Liver (tissue), 9 donors: Measurements from ENCODE around the gene DRAXIN. TPM values are rescaled to one million over a fixed set of nuclear protein-coding genes. Genes with fewer than 3 reads are reported as not detected.

Experiments used
- DNase-seq: peaks from one replicate; pipeline ENCODE4 v3.0.0-alpha.2; 2017; ENCODE audit warnings: low spot score
- H3K27ac ChIP-seq, 2 donors: one replicate each; pipeline ENCODE4 v1.7.0; 2013; ENCODE audit warnings: inconsistent platforms in 2 of 2, low read length in 2 of 2, control low read depth in 1 of 2, low read depth in 1 of 2, mild to moderate bottlenecking in 1 of 2
- H3K27me3 ChIP-seq, 4 donors: one replicate each; pipeline versions ENCODE4 v1.6.1 to v1.7.0; 2013; ENCODE audit warnings: low read length in 3 of 4, inconsistent platforms in 1 of 4, mild to moderate bottlenecking in 1 of 4, moderate library complexity in 1 of 4; ENCODE audit not compliant: control insufficient read depth in 4 of 4, insufficient read depth in 4 of 4
- H3K36me3 ChIP-seq, 4 donors: one replicate each; pipeline versions ENCODE4 v1.6.1 to v1.7.0; 2013; ENCODE audit warnings: low read length in 3 of 4, mild to moderate bottlenecking in 3 of 4, low read depth in 1 of 4, moderate library complexity in 1 of 4; ENCODE audit not compliant: control insufficient read depth in 4 of 4, insufficient read depth in 3 of 4
- H3K4me1 ChIP-seq, 4 donors: one replicate each; pipeline versions ENCODE4 v1.6.1 to v1.7.0; 2013; ENCODE audit warnings: low read length in 3 of 4, mild to moderate bottlenecking in 3 of 4, moderate library complexity in 1 of 4; ENCODE audit not compliant: control insufficient read depth in 4 of 4, insufficient read depth in 4 of 4
- H3K4me3 ChIP-seq, 3 donors: one replicate each; pipeline versions ENCODE4 v1.6.1 to v1.7.0; 2013; ENCODE audit warnings: low read length in 3 of 3, control low read depth in 1 of 3, low read depth in 1 of 3, mild to moderate bottlenecking in 1 of 3
- H3K9ac ChIP-seq, 2 donors: one replicate each; pipeline ENCODE4 v1.7.0; 2013; ENCODE audit warnings: low read length in 2 of 2, mild to moderate bottlenecking in 2 of 2, moderate library complexity in 2 of 2, control low read depth in 1 of 2, low read depth in 1 of 2
- H3K9me3 ChIP-seq, 4 donors: one replicate each; pipeline versions ENCODE4 v1.6.1 to v1.7.0; 2013; ENCODE audit warnings: low read length in 3 of 4; ENCODE audit not compliant: control insufficient read depth in 4 of 4
- ATF3 ChIP-seq: IDR thresholded peaks from 2 replicates; pipeline ENCODE4 v1.6.1; 2016; ENCODE audit warnings: antibody characterized with exemption
- EGR1 ChIP-seq, 2 donors: IDR thresholded peaks; 2 replicates each; pipeline ENCODE4 v1.6.1; 2016 to 2018; ENCODE audit warnings: antibody characterized with exemption in 2 of 2, low read depth in 2 of 2
- FOXA1 ChIP-seq: IDR thresholded peaks from 2 replicates; pipeline ENCODE4 v1.6.1; 2016; ENCODE audit warnings: antibody characterized with exemption
- GABPA ChIP-seq, 2 donors: IDR thresholded peaks in 1 of 2; conservative IDR thresholded peaks in 1 of 2; 2 replicates each; pipeline ENCODE4 v1.6.1; 2016; ENCODE audit warnings: antibody characterized with exemption in 2 of 2, mild to moderate bottlenecking in 1 of 2, moderate library complexity in 1 of 2
- HNF4A ChIP-seq, 2 donors: conservative IDR thresholded peaks; 2 replicates each; pipeline ENCODE4 v1.6.1; 2016; ENCODE audit warnings: antibody characterized with exemption in 2 of 2, mild to moderate bottlenecking in 2 of 2
- RAD21 ChIP-seq, 2 donors: IDR thresholded peaks; 2 replicates each; pipeline ENCODE4 v1.6.1; 2016; ENCODE audit warnings: antibody characterized with exemption in 2 of 2, mild to moderate bottlenecking in 2 of 2
- RXRA ChIP-seq, 2 donors: IDR thresholded peaks; 2 replicates each; pipeline ENCODE4 v1.6.1; 2017 to 2018; ENCODE audit warnings: antibody characterized with exemption in 2 of 2, mild to moderate bottlenecking in 1 of 2
- SP1 ChIP-seq: IDR thresholded peaks from 2 replicates; pipeline ENCODE4 v1.6.1; 2018; ENCODE audit warnings: antibody characterized with exemption, mild to moderate bottlenecking
- TAF1 ChIP-seq: conservative IDR thresholded peaks from 2 replicates; pipeline ENCODE4 v1.6.1; 2016; ENCODE audit warnings: antibody characterized with exemption, mild to moderate bottlenecking
- WGBS: extraction: QIAGEN DNeasy Blood & Tissue Kit; methylation state at CpG from one replicate; pipeline ENCODE4 v1.1.7; 2013; 5-methylcytosine and 5-hydroxymethylcytosine counted together
- polyA plus RNA-seq, 2 donors: library from polyadenylated mRNA; stranded (reverse) in 1 of 2; unstranded in 1 of 2; fragments of 200-250 nt in 1 of 2; fragments of >200 nt in 1 of 2; fragmentation: Nextera tagmentation in 1 of 2; extraction: Ambion mirVana in 1 of 2; gene quantifications; one replicate each; pipeline versions ENCODE4 v1.2.1 to v1.2.3, GENCODE V29; 2013 to 2015
- total RNA-seq, 2 donors: library from RNA; depleted of rRNA; stranded (reverse); fragments of >200 nt; gene quantifications; one replicate each; pipeline ENCODE4 v1.2.3, GENCODE V29; 2014
- TF ChIP-seq, protein P1 (sequence below): IDR thresholded peaks from 2 replicates; pipeline ENCODE4 v1.6.1; 2016; ENCODE audit warnings: antibody characterized with exemption
- TF ChIP-seq, protein P2 (sequence below): IDR thresholded peaks from 2 replicates; pipeline ENCODE4 v1.6.1; 2016; ENCODE audit warnings: antibody characterized with exemption
- TF ChIP-seq, protein P3 (sequence below): fragments of 150-350 bp; IDR thresholded peaks from 2 replicates; pipeline ENCODE4 v1.5.1; 2017; ENCODE audit warnings: improper control_type of control experiment, low read depth, low read length; ENCODE audit not compliant: missing input control
- donor health status: healthy.
- donor health status: healthy.
- donor health status: healthy.
- donor health status: healthy.
- donor health status: healthy.

Gene DRAXIN
- total and polyA plus RNA-seq, 4 donors = under 0.01 to 0.01 TPM; not detected in 2

- WGBS = 77% methylated on average over 11 of the region's 11 CpGs
- Histone ChIP-seq H3K4me3 (no peak overlapping the region), H3K27me3 (no peaks in the 10 kb centered on the region), H3K9me3 (no peaks in the 10 kb centered on the region), H3K27ac (no peak overlapping the region), H3K9ac (no peak overlapping the region), H3K36me3 (no peaks in the 10 kb centered on the region), H3K4me1 (peaks cover 0 to under 1% (median 0%) of the 10 kb centered on the region in 4 donors)
- TF ChIP-seq, protein P1, sequence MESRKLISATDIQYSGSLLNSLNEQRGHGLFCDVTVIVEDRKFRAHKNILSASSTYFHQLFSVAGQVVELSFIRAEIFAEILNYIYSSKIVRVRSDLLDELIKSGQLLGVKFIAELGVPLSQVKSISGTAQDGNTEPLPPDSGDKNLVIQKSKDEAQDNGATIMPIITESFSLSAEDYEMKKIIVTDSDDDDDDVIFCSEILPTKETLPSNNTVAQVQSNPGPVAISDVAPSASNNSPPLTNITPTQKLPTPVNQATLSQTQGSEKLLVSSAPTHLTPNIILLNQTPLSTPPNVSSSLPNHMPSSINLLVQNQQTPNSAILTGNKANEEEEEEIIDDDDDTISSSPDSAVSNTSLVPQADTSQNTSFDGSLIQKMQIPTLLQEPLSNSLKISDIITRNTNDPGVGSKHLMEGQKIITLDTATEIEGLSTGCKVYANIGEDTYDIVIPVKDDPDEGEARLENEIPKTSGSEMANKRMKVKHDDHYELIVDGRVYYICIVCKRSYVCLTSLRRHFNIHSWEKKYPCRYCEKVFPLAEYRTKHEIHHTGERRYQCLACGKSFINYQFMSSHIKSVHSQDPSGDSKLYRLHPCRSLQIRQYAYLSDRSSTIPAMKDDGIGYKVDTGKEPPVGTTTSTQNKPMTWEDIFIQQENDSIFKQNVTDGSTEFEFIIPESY = no peak
- TF ChIP-seq RXRA (IDR thresholded peaks at IDR 0.05) (no peak), RAD21 (IDR thresholded peaks at IDR 0.05) (no peak), TAF1 (no peak), EGR1 (IDR thresholded peaks at IDR 0.05; ENCODE audit: low read depth in 2 of 2) (no peak), GABPA (IDR thresholded peaks at IDR 0.05 in 1 of 2, conservative IDR thresholded peaks at IDR 0.05 in 1 of 2) (no peak)
- DNase-seq = no peak
These were observed 80.1 kb downstream of the DRAXIN start for GRCh38 chr1:11771481-11772043.

- no peak overlapping the region for H3K4me3 ChIP-seq
- TF ChIP-seq, protein P2, sequence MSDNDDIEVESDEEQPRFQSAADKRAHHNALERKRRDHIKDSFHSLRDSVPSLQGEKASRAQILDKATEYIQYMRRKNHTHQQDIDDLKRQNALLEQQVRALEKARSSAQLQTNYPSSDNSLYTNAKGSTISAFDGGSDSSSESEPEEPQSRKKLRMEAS = no peak
- TF ChIP-seq EGR1 (IDR thresholded peaks at IDR 0.05; ENCODE audit: low read depth in 2 of 2) = no peak
- TF ChIP-seq, protein P3, sequence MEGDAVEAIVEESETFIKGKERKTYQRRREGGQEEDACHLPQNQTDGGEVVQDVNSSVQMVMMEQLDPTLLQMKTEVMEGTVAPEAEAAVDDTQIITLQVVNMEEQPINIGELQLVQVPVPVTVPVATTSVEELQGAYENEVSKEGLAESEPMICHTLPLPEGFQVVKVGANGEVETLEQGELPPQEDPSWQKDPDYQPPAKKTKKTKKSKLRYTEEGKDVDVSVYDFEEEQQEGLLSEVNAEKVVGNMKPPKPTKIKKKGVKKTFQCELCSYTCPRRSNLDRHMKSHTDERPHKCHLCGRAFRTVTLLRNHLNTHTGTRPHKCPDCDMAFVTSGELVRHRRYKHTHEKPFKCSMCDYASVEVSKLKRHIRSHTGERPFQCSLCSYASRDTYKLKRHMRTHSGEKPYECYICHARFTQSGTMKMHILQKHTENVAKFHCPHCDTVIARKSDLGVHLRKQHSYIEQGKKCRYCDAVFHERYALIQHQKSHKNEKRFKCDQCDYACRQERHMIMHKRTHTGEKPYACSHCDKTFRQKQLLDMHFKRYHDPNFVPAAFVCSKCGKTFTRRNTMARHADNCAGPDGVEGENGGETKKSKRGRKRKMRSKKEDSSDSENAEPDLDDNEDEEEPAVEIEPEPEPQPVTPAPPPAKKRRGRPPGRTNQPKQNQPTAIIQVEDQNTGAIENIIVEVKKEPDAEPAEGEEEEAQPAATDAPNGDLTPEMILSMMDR = no peak
- no peak for TF ChIP-seq ATF3
- TF ChIP-seq RXRA (IDR thresholded peaks at IDR 0.05) = no peak
- no peak for TF ChIP-seq SP1
- no peak for TF ChIP-seq FOXA1
- TF ChIP-seq HNF4A (conservative IDR thresholded peaks at IDR 0.05) = no peak
- peaks cover 0 to 8% (median 4%) of the 10 kb centered on the region in 4 donors for H3K4me1 ChIP-seq
- WGBS = 74% methylated on average over 5 of the region's 5 CpGs
- H3K27me3 ChIP-seq = no peaks in the 10 kb centered on the region
- H3K9me3 ChIP-seq = no peaks in the 10 kb centered on the region
- no peak overlapping the region for H3K27ac ChIP-seq
- H3K9ac ChIP-seq = no peak overlapping the region
- DNase-seq = no peak
- H3K36me3 ChIP-seq = no peaks in the 10 kb centered on the region
These were observed 80.9 kb downstream of the DRAXIN start for GRCh38 chr1:11772458-11772857.

GRCh38 chr1:11774753-11775152 lies 83.2 kb downstream of the DRAXIN start:
- H3K36me3 ChIP-seq = no peaks in the 10 kb centered on the region
- no peak overlapping the region for H3K9ac ChIP-seq
- H3K4me1 ChIP-seq = peaks cover 0 to 18% (median 9%) of the 10 kb centered on the region in 4 donors
- H3K27me3 ChIP-seq = no peaks in the 10 kb centered on the region
- WGBS = 95% methylated on average over 9 of the region's 9 CpGs
- TF ChIP-seq SP1 (no peak), RXRA (IDR thresholded peaks at IDR 0.05) (no peak), RAD21 (IDR thresholded peaks at IDR 0.05) (no peak), GABPA (IDR thresholded peaks at IDR 0.05 in 1 of 2, conservative IDR thresholded peaks at IDR 0.05 in 1 of 2) (no peak)
- TF ChIP-seq, protein P2 = no peak
- TF ChIP-seq, protein P3 = no peak
- TF ChIP-seq, protein P1 = no peak
- no peak overlapping the region for H3K4me3 ChIP-seq
- DNase-seq = no peak
- no peaks in the 10 kb centered on the region for H3K9me3 ChIP-seq
- no peak overlapping the region for H3K27ac ChIP-seq
